ENCODE data around the gene ADGRL2.

- TF ChIP-seq CTCF (tag by site-specific recombination; IDR thresholded peaks at IDR 0.05), result no peak
- TF ChIP-seq ZNF138 (tag by site-specific recombination; IDR thresholded peaks at IDR 0.05; ENCODE audit: borderline replicate concordance), result no peak
- no peak for TF ChIP-seq TCF7L2 (IDR thresholded peaks at IDR 0.05; ENCODE audit: borderline replicate concordance, low read depth, low read length)
- no peak for TF ChIP-seq WT1 (tag by site-specific recombination; IDR thresholded peaks at IDR 0.05)
- no peak for TF ChIP-seq PRDM10 (tag by site-specific recombination; IDR thresholded peaks at IDR 0.05)
- TF ChIP-seq REPIN1 (tag by site-specific recombination; IDR thresholded peaks at IDR 0.05; ENCODE audit: low read depth), result no peak
- TF ChIP-seq, protein P1, sequence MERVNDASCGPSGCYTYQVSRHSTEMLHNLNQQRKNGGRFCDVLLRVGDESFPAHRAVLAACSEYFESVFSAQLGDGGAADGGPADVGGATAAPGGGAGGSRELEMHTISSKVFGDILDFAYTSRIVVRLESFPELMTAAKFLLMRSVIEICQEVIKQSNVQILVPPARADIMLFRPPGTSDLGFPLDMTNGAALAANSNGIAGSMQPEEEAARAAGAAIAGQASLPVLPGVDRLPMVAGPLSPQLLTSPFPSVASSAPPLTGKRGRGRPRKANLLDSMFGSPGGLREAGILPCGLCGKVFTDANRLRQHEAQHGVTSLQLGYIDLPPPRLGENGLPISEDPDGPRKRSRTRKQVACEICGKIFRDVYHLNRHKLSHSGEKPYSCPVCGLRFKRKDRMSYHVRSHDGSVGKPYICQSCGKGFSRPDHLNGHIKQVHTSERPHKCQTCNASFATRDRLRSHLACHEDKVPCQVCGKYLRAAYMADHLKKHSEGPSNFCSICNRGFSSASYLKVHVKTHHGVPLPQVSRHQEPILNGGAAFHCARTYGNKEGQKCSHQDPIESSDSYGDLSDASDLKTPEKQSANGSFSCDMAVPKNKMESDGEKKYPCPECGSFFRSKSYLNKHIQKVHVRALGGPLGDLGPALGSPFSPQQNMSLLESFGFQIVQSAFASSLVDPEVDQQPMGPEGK (tag by site-specific recombination; IDR thresholded peaks at IDR 0.05), result no peak
- no peak for TF ChIP-seq ZSCAN23 (tag by site-specific recombination; IDR thresholded peaks at IDR 0.05)
- no peak for TF ChIP-seq ZNF341 (tag by site-specific recombination; IDR thresholded peaks at IDR 0.05; ENCODE audit: low read depth)
- TF ChIP-seq YY1 (tag by site-specific recombination; IDR thresholded peaks at IDR 0.05), result no peak
- TF ChIP-seq PRDM4 (tag by site-specific recombination; IDR thresholded peaks at IDR 0.05), result peak; percentile 10; the same call in 1 of the 2 replicates
- no peak for TF ChIP-seq PRDM1 (tag by site-specific recombination; IDR thresholded peaks at IDR 0.05)
- TF ChIP-seq, protein P2, sequence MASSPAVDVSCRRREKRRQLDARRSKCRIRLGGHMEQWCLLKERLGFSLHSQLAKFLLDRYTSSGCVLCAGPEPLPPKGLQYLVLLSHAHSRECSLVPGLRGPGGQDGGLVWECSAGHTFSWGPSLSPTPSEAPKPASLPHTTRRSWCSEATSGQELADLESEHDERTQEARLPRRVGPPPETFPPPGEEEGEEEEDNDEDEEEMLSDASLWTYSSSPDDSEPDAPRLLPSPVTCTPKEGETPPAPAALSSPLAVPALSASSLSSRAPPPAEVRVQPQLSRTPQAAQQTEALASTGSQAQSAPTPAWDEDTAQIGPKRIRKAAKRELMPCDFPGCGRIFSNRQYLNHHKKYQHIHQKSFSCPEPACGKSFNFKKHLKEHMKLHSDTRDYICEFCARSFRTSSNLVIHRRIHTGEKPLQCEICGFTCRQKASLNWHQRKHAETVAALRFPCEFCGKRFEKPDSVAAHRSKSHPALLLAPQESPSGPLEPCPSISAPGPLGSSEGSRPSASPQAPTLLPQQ (tag by site-specific recombination; IDR thresholded peaks at IDR 0.05), result no peak
These were observed 115.2 kb downstream of the ADGRL2 start for GRCh38 chr1:81915937-81916336.
